Measurements from ENCODE around the gene MTRFR.
A peak's percentile ranks its signal among the peaks of the same experiment; 100 is the strongest.
"Not testable (repeated sequence)": the region's sequence is repeated elsewhere in the genome, so short reads cannot be mapped to it uniquely, and the experiment has no call there.

MTRFR gene

DNA sequence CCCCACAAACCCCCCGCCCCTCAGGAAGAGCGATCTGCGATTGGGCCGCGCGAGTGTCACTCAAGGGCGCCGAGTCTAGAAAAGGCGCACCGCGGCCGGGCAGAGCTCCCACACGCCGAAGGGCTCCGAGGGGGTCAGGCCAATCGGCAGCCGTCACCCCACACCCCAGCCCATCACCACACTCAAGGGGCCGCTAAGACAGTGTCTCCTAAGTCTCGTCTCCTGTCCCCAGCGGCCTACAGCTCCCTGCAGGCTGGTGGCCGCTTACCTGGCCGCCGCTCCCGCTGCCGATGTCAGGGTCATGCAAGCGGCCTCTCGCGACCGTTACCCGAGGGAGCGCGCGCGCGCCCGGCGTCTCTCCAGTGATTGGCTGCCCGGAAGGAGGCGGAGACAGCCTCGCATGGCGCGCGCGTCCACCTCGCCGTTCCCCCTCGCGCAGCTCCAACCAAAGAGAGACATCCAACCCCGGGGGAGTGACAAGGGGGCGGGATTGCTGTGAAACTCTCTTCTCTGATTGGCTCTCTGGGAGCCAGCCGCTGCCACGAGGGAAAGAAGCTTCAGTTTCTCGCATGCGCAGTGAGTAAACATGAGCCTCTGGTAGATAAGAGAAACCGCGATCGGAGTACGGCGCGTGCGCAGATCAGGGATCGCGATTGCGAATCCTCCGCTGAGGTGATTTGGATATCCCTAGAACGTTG, at the start of gene MTRFR, which contains the start of gene MPHOSPH9:
TSS of gene MTRFR (plus strand) at position 630 of the 698 bp plus-strand sequence. CDS start 20,239 bp downstream, outside the sequence.
TSS of gene MPHOSPH9 (minus strand) at position 335 of the 698 bp plus-strand sequence. CDS start 2,777 bp downstream, outside the sequence.
- peak; percentile 94 for DNase-seq

DNA sequence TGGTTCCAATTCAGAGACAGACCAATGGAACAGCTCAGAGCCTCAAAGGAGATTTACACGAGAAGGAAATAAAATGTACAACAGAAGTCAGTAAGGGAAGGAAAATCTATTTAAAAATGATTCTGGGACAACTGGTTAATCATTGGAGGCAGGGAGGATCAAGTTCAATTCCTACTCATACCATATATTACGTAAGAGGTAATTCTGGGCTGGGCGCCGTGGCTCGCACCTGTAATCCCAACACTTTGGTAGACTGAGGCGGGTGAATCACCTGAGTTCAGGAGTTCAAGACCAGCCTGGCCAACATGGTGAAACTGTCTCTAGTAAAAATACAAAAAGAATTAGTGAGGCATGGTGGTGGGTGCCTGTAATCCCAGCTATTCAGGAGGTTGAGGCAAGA, 45.6 kb upstream of the MTRFR start:
- no peak for DNase-seq

DNA sequence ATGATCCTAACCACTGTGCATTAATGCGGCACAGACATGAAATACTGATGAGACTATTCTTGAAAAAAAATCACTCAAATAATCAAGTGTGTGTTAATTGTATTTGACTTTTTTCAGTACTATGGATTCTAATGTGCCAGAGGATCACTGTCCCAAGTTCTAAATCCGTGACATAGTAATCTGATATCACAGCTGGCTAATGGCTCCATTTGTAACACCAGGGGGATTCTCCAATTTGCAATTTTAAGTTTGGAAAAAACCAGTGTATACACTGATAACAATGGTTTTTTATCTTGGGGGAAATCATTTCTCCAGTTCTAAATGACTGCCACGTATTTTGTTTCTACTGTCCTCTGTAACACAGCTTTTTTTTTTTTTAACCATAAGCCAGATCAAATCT, 33.3 kb upstream of the MTRFR start:
- DNase-seq, result no peak

DNA sequence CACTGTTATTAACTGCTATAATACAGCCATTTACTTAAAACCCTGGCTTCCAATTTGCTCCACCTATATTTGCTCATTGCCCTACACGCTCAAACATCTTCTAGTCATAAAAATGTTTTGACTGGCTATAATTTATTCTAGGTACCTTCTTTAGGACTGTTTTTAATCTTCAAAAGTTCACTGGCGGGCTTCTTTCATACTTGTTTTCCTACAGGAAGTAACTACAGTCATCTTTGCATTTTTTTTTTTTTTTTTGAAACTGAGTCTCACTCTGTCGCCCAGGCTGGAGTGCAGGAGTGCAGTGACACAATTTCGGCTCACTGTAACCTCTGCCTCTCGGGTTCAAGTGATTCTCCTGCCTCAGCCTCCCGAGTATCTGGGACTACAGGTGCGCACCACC, 32.8 kb upstream of the MTRFR start:
- no peak for DNase-seq

DNA sequence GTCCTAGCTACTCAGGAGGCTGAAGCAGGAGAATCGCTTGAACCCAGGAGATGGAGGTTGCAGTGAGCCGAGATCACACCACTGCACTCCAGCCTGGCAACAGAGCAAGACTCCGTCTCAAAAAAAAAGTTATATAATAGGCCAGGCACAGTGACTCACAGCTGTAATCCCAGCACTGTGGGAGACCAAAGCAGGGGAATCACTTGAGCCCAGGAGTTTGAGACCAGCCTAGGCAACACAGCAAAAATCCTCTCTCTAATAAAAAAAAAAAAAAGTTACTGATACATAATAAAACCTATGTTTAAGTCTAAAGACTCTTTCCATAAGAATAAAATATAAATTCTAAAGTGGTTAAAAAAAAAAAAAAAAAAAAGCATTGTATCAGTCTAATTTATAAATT, 26.4 kb upstream of the MTRFR start:
- not testable (repeated sequence) for DNase-seq

DNA sequence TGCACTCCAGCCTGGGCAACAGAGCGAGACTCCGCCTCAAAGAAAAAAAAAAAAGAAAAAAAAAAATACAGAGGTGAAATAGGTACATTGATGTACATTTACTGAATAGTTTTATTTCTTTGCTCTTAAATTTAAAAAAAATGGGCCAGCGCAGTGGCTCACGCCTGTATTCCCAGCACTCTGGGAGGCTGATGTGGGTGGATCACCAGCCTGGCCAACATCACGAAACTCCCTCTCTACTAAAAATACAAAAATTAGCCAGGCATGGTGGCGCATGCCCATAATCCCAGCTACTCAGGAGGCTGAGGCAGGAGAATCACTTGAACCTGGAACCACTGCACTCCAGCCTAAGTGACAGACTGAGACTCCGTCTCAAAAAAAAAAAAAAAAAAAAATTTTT, 25.4 kb upstream of the MTRFR start:
- not testable (repeated sequence) for DNase-seq

DNA sequence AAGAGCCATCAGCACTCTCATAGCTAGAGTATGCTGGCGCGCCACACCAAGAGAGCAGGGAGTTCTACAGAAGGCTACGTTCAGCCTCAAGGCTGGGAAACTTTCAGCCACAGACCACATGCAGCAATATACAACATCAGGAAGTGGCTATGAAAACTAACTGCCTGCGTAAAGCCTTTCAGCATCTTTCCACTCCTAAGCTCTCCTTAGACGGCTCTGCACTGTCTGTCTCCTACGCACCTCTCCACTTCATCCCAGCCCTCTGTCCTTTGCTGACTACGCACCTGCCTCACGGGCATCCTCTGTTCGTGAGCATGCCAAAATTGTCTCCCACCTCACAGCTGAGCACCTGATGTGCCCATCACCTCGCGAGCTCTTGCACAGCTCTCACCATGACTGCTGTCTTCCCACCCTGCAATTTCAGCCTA, 10.0 kb upstream of the MTRFR start:
- no peak for DNase-seq

DNA sequence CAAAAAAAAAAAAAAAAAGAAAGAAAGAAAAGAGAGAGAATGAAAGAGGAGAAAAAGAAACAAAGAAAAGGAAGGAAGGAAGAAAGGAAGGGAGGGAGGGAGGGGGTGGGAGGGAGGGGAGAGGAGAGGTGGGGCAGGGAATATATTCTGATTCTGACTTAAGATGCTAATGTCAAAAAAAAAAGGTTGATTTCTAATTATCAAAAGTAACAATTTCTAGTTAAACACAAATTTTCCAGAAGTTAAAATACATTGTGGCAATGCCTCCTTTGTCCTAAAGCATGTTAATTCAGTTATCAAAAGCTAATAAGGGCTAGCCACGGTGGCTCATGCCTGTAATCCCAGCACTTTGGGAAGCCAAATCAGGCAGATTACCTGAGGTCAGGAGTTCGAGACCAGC, 7.8 kb upstream of the MTRFR start:
- no peak for DNase-seq

DNA sequence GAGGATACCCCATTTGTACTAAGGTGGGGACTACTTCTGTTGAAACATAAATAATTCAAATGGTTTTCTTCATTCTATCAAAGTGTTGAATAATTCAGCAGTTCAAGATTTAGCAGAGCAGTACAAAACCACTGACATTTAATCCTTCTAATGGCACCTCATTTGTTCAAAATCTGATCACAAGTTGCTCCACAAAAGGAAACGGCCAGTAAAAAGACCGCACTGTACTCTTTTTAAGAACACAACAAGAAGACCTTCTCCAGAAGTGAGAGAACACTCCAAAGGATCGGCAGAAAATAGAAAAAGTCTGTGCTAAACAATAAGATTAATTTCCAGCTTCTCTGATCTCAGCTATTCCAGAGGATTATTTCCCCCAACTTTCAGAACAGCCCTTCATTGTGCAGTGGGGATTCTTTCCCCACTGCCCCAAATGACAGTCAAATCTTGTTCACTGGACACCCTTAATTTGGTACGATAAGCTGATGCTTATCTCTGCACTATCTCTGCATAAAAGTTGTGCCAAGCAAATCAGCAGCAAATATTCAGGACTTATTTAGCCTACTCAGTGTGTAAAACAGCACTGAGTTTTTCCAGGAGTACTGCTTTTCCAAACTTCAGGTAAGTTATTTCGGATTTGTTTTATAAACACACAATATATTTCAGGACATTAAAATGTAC, 5.5 kb upstream of the MTRFR start:
- DNase-seq, result no peak

DNA sequence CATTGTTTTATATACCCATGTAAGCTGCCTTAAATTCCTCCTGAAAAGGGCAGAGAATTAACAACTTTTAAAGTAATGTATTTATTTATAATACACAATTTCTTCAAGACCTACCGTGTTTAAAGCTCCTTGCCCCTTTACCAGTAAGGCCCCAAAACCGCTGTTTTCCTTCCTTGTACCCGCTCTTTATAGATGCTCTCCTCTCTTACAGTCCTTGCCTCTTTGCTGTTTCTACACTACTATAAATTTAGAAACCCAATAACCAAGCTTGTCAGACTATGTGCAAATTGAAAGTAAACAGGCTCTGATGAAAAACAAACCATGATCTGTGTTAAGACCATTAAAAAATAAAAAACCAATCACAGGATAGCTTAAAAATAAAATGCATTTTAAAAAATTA, 4.2 kb upstream of the MTRFR start:
- no peak for DNase-seq

DNA sequence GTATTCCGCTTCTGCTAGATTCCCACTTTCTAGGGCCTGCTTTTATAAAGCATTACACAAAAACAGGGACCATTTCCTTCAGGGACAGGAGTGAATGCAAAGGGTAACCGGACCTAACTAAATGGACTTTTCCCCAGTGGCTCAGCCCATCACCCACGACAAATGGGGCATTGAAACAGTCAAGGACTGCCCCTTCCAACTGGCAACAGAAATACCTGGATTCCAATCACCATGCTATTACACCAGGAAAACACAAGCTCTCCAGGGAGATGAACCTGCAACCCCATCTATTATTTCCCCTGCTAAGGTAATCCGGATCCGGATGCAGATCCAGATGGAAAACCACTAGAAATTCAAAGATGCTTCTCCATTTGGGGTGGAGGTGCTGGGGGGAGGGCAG, 1.3 kb upstream of the MTRFR start:
- no peak for DNase-seq

DNA sequence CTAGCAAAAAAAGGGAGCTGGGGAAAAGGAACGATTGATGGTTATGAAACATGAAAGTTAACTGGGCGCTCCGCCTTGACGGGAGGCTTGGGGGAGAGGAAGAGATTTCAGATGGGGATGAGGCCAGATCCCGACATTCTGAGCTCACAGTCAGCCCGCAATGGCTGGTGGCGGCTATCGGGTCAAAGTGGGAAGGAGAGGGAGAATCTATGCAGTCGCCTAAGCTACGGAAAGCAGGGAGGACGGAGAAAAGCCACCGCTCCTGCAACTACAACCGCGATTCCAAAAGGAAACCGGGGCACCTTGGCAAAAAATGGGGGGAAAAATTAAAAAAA, 797 bp upstream of the MTRFR start:
- no peak for DNase-seq

DNA sequence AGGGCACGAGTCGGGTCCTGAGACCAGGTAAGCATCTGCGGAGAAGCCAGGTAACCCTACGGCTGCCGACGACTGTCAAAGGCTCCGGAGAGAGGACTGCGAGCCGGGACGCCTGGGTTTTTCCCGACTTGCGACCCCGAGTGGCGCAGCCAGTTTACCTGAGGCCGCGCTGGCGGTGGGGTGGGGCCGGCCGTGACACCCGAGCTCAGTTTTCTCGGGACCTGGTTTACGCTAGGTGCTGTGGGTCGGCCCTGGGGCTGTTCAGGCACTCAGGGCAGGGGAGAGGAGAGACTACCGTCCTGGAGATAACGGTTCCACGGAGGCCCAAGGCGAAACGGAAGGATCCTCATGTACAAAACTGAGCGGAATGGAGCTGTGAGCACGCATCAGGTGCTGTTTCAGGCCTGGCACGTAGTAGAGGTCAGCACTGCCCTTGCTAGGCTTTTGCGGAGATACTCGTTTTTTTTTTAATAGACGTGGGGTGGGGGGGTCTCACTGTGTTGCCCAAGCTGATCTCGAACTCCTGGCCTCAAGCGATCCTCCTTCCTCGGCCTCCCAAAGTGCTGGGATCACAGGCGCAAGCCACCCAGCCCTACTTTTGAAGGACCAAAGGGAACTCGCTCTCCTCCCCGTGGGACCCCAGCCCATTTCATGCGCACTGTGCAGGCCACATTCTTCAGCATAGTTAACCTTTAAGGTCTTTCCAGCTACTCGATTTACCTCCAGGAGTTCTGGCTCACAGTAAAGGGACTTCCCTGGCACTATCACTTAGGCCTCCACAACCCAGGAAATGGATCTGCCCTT, 471 bp downstream of the MTRFR start:
- DNase-seq, result no peak

DNA sequence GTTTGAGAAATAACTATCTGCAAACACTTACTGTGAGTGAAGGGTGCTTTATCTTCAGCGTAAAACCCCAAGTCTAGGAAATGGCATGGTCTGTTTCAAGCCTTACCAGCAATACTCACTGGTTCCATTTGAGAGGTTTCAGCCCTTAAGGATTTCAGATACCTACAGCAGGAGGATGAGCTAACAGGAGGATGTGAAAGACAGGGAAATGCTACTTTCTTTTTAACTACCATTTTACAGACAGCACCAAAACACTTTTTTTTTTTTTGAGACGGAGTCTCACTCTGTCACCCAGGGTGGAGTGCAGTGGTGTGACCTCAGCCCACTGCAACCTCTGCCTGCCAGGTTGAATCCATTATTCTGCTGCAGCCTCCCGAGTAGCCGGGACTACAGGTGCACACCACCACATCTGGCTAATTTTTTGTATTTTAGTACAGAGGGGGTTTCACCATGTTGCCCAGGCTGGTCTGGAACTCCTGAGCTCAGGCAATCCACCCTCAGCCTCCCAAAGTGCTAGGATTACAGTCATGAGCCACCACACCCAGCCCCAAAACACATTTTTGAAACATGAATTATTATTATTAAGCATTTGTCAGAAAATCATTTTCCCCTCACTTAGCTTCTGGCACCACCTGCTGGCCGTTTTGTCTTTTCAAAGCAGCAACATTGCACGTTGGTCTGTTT, 4.6 kb downstream of the MTRFR start:
- DNase-seq, result no peak

DNA sequence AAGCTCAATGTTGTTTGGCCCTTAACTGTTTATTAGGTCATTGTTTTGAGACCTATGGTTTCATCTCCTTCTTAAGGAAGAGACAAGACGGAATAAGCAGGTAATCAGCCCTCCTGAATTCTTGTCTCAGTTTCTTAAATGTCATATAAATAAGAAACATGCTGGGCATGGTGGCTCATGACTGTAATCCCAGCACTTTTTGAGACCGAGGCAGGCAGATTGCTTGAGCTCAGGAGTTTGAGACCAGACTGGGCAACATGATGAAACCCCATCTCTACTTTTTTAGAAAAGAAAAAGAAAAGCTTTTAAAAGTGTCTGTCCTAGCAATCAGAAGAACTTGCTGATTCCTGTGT, 5.1 kb downstream of the MTRFR start:
- no peak for DNase-seq

DNA sequence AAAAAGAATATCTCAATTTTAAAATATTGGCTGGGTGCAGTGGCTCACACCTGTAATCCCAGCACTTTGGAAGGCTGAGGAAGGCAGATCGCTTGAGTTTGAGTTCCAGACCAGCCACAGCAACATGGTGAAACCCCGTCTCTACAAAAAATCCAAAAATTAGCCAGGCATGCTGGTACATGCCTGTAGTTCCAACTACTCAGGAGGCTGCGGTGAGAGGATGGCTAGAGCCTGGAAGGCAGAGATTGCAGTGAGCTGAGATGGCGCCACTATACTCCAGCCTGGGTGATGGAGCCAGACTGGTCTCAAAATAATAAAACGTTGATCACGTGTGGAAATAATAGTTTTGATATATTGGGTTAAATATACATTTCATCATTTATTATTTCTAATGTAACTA, 5.7 kb downstream of the MTRFR start:
- DNase-seq, result no peak

DNA sequence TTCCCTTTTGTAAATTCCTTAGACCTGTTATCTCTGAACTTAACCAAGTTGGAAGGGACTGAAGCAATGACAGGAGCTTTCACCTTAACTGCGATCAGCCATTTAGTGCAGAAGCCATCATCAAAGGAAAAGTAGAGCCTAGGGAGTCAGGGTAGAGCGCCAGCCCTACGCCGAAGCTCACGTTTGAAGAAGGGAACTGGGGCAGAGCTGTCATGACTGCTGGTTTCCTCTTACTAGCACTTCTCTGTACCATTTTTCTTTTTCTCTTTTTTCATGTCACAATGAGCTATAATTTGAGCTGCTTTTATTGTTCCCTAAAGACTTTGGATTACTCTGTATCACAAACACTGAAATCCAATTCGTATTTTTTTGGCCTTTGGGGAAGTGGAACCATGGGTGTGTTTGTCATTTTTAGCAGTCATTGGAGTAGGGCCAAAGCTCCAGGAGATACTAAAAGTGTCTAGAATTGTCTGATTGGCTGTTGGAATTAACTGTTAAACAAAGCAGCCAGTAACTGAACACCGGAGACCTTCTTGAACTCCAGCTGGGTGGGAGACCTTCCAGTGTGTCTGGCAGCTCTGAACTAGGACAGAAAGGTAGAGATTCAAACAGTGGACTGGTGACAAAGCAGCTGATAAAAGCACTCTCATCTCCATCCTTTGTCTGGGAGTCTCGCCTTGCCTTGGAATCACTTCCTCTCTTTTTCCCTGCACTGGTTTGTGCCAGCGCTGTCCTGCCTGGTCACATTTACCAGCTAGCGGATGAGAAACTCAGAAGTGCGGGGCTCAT, 9.1 kb downstream of the MTRFR start:
- DNase-seq, result no peak

DNA sequence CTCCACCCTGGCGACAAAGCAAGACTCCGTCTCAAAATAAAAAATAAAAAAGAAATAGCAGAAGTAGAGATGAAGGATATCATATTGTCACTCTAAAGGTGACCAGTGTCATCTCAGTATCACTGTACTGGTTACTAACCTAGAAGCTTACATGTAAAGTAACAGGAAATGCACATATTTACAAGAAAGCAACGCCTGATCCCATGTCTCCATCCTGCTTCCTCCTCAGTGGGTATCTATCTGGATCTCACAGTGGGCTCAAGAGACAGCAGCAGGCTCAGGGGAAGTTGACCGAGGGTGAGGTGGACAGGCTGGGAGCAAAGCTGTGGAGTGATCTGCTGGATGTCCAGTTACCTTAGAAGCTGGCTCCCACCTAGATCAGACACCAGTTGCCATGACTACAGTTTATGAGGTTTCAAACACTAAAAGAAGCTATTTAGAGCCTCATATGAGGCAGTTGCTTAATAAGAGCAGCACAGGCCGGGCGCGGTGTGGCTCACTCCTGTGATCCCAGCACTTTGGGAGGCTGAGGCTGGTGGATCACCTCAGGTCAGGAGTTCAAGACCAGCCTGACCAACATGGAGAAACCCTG, 10.5 kb downstream of the MTRFR start:
- no peak for DNase-seq

DNA sequence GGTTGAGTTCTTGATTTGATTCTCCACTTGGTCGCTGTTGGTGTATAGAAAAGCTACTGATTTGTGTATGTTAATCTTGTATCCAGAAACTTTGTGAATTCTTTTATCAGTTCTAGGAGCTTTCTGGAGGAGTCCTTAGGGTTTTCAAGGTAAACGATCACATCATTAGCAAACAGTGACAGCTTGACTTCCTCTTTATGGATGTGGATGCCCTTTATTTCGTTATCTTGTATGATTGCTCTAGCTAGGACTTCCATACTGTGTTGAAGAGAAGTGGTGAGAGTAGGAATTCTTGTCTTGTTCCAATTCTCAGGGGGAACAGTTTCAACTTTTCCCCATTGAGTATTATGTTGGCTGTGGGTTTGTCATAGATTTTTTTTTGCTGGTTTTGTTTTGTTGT, 12.4 kb downstream of the MTRFR start:
- DNase-seq, result no peak

DNA sequence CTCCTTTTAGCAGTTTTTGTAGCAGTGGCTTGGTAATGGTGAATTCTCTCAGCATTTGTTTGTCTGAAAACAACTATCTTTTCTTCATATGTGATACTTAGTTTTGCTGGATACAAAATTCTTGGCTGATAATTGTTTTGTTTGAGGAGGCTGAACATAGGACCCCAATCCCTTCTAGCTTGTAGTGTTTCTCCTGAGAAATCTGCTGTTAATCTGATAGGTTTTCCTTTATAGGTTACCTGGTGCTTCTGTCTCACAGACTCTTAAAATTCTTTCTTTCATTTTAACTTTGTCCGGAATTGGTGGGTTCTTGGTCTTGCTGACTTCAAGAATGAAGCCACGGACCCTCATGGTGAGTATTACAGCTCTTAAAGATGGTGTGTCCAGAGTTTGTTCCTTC, 14.9 kb downstream of the MTRFR start:
- DNase-seq, result not testable (repeated sequence)

DNA sequence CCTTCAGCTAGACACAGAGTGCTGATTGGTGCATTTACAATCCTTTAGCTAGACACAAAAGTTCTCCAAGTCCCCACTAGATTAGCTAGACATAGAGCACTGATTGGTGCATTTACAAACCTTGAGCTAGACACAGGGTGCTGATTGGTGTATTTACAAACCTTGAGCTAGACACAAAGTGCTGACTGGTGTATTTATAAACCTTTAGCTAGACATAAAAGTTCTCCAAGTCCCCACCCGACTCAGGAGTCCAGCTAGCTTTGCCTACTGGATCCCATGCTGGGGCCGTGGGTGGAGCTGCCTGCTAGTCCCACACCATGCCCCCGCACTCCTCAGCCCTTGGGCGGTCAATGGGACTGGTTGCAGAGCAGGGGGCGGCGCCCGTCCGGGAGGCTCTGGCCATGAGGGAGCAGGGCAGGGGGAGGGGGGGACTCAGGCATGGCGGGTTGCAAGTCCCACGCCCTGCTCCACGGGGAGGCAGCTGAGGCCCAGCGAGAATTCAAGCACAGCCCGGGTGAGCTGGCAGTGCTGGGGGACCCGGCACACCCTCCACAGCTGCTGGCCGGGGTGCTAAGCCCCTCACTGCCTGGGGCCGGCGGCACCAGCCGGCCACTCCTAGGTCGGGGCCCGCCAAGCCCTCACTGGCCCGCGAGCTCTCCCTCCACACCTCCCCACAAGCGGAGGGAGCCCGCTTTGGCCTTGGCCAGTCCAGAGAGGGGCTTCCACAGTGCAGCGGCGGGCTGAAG, 15.9 kb downstream of the MTRFR start:
- not testable (repeated sequence) for DNase-seq
